ENCODE results near the gene NOXO1. TPM values are rescaled to one million over a fixed set of nuclear protein-coding genes. Genes with fewer than 3 reads are reported as not detected.

The NOXO1 gene
- total RNA-seq, 2 experiments from 2014 or later, result 0.56 to 0.99 TPM

DNA sequence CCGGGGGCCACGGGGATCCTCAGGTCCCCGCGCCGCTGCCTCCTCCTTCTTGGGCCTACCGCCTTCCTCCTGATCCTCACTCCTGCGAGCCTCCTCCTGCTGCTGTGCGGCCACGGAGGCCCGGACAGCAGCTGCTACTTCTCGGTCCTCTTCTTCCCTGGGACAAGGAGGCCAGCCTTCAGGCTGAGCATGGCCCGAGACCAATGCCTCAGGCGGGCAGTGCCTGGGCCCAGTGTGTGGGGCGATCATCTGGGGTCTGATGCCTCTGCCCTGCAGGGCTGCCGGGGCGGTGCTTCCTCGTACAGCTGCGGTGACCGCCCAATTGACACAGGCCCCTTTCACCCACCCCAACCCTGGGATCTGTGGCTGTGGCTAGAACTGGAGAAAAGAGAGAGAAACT is 19.8 kb upstream of the NOXO1 start:
- Histone ChIP-seq H3K9me3 (ENCODE audit: control insufficient read depth in 1 of 2, insufficient read depth in 1 of 2, low read length in 2 of 2) (no peaks in the 10 kb centered on the region), H3K36me3 (ENCODE audit: insufficient read depth, low read length) (peaks cover 64% of the 10 kb centered on the region), H3K27me3 (ENCODE audit: control insufficient read depth in 1 of 2, insufficient read depth in 2 of 2, low read length in 2 of 2) (no peaks in the 10 kb centered on the region), H3K4me1 (ENCODE audit: insufficient read depth, low read length) (peaks cover 27% of the 10 kb centered on the region), H3K4me3 (ENCODE audit: low read length) (no peak overlapping the region), H3K27ac (ENCODE audit: low read depth in 1 of 2, low read length in 2 of 2) (no peak overlapping the region)
- TF ChIP-seq, protein P1, sequence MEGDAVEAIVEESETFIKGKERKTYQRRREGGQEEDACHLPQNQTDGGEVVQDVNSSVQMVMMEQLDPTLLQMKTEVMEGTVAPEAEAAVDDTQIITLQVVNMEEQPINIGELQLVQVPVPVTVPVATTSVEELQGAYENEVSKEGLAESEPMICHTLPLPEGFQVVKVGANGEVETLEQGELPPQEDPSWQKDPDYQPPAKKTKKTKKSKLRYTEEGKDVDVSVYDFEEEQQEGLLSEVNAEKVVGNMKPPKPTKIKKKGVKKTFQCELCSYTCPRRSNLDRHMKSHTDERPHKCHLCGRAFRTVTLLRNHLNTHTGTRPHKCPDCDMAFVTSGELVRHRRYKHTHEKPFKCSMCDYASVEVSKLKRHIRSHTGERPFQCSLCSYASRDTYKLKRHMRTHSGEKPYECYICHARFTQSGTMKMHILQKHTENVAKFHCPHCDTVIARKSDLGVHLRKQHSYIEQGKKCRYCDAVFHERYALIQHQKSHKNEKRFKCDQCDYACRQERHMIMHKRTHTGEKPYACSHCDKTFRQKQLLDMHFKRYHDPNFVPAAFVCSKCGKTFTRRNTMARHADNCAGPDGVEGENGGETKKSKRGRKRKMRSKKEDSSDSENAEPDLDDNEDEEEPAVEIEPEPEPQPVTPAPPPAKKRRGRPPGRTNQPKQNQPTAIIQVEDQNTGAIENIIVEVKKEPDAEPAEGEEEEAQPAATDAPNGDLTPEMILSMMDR (IDR thresholded peaks at IDR 0.05), result no peak
- H3K27ac Mint-ChIP-seq, result no peak overlapping the region
- H3K4me1 Mint-ChIP-seq (ENCODE audit: low read depth), result peaks cover 6% of the 10 kb centered on the region
- ChIA-PET POLR2A (no interaction called here), CTCF (no interaction called here)
- intact Hi-C loops (cut with DNase I, micrococcal nuclease), result no loop called here
- no peak for ATAC-seq (ENCODE audit: poor library complexity)
- no peaks in the 10 kb centered on the region for H3K9me3 Mint-ChIP-seq
- no peak overlapping the region for H3K4me3 Mint-ChIP-seq
- H3K27me3 Mint-ChIP-seq, result no peaks in the 10 kb centered on the region
- H3K36me3 Mint-ChIP-seq (ENCODE audit: low read depth), result peaks cover 38% of the 10 kb centered on the region
- no peak for DNase-seq

DNA sequence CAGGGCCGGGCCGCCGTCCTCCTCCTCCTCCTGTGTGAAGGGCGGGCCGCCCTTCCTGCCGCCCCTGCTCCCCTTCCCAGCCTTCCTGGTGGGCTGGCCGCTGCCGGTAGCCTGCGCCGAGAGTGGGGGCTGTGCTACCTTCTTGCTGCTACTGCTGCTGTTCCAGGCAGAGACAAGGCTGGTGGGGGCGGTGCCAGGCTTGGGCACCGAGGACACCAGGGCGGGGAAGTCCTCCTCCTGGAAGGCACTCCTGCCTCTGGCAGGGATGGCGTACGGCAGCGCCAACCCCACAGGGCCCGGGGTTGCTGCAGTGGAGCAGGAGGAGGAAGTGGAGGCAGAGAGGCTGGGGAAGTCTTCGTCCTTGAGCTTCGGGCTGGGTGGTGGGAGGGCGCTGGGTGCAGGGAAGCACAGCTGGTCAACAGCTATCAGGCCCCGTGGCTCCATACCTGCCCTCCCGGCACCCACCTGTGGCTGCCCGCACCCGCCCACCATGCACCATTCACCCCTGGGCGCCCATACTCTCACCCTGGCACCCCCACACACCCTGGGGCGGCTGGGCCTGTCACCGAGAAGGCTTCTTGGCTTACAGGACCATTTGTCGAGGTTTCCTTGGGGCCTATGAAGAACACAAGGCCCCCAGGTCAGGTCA is 18.7 kb upstream of the NOXO1 start:
- Mint-ChIP-seq H3K36me3 (ENCODE audit: low read depth) (peaks cover 38% of the 10 kb centered on the region), H3K4me3 (no peak overlapping the region), H3K27ac (no peak overlapping the region), H3K9me3 (no peaks in the 10 kb centered on the region), H3K27me3 (no peaks in the 10 kb centered on the region), H3K4me1 (ENCODE audit: low read depth) (no peaks in the 10 kb centered on the region)
- no peak overlapping the region for H3K4me3 ChIP-seq (ENCODE audit: low read length)
- H3K27ac ChIP-seq (ENCODE audit: low read depth in 1 of 2, low read length in 2 of 2), result no peak overlapping the region
- H3K9me3 ChIP-seq (ENCODE audit: control insufficient read depth in 1 of 2, insufficient read depth in 1 of 2, low read length in 2 of 2), result no peaks in the 10 kb centered on the region
- peaks cover 18% of the 10 kb centered on the region for H3K4me1 ChIP-seq (ENCODE audit: insufficient read depth, low read length)
- DNase-seq (no peak), ATAC-seq (ENCODE audit: poor library complexity) (no peak)
- TF ChIP-seq, protein P1 (IDR thresholded peaks at IDR 0.05), result no peak
- H3K36me3 ChIP-seq (ENCODE audit: insufficient read depth, low read length), result peaks cover 62% of the 10 kb centered on the region
- no peaks in the 10 kb centered on the region for H3K27me3 ChIP-seq (ENCODE audit: control insufficient read depth in 1 of 2, insufficient read depth in 2 of 2, low read length in 2 of 2)
- intact Hi-C loops (cut with DNase I, micrococcal nuclease), result no loop called here
- ChIA-PET POLR2A (no interaction called here), CTCF (no interaction called here)

DNA sequence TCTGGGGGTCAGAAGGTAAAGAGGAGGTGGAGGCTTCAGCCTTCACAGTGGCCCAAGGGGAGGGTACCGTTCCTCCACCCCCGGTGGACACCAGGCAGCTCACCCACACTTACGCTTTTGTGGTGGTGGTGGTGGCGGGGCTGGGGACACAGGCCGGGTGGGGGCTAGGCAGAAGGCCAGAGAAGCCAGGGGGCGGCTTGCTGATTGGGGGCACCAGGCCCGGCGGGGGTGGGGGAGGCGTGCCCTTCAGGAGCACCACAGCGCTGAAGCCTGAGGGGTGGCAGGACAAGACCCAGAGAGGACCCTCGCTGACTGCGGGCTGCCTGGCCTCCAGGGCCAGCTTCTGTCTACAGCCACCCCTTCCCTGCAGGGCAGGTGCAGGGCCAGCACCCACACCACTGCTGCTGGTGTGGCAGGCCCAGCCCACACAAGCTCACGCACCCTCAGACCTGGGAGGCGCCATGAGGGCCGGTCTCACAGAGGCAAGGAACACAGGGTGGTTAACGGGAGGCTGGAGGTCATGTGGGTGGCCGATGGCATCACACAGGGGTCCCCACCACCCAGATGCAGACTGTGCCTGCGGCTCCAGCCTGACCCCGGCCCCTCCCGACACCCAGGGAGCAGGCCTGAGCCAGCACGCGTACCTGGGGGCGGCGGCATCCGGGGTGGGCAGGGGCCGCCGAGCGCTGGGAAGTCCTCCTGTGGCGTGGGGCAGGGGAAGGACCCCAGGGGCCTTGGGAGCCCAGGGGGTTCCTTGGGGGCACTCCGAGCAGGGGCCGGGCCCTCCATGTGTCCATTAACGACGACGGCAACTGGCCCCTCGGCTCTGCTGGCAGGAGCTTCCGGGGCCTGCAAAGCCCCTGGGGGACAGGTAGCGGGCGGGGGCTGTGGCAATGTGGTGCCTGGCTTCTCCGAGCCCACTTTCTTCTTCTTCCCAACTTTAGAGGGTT is 17.9 kb upstream of the NOXO1 start:
- no peaks in the 10 kb centered on the region for H3K9me3 Mint-ChIP-seq
- TF ChIP-seq, protein P1 (IDR thresholded peaks at IDR 0.05), result no peak
- CTCF ChIA-PET, result no interaction called here
- no peak overlapping the region for H3K4me3 Mint-ChIP-seq
- intact Hi-C loops (cut with DNase I, micrococcal nuclease), result no loop called here
- no peak overlapping the region for H3K4me3 ChIP-seq (ENCODE audit: low read length)
- H3K27ac Mint-ChIP-seq, result no peak overlapping the region
- H3K27me3 Mint-ChIP-seq, result no peaks in the 10 kb centered on the region
- ATAC-seq (ENCODE audit: poor library complexity), result no peak
- POLR2A ChIA-PET, result no interaction called here
- peaks cover 60% of the 10 kb centered on the region for H3K36me3 ChIP-seq (ENCODE audit: insufficient read depth, low read length)
- H3K9me3 ChIP-seq (ENCODE audit: control insufficient read depth in 1 of 2, insufficient read depth in 1 of 2, low read length in 2 of 2), result no peaks in the 10 kb centered on the region
- peaks cover under 1% of the 10 kb centered on the region for H3K4me1 Mint-ChIP-seq (ENCODE audit: low read depth)
- H3K4me1 ChIP-seq (ENCODE audit: insufficient read depth, low read length), result peaks cover 10% of the 10 kb centered on the region
- H3K27me3 ChIP-seq (ENCODE audit: control insufficient read depth in 1 of 2, insufficient read depth in 2 of 2, low read length in 2 of 2), result no peaks in the 10 kb centered on the region
- no peak overlapping the region for H3K27ac ChIP-seq (ENCODE audit: low read depth in 1 of 2, low read length in 2 of 2)
- no peak for DNase-seq
- peaks cover 38% of the 10 kb centered on the region for H3K36me3 Mint-ChIP-seq (ENCODE audit: low read depth)

Measured in CD4-positive, alpha-beta T cell (primary cell).